ENCODE results near the gene CALB2. TPM values are rescaled to one million over a fixed set of nuclear protein-coding genes. Genes with fewer than 3 reads are reported as not detected.

The CALB2 gene
- total and polyA plus RNA-seq, 2 of the 8 experiments (the other 6 are each of a cell fraction or from before 2014, with no cell fraction given) = 1.9 to 2.6 TPM

DNA sequence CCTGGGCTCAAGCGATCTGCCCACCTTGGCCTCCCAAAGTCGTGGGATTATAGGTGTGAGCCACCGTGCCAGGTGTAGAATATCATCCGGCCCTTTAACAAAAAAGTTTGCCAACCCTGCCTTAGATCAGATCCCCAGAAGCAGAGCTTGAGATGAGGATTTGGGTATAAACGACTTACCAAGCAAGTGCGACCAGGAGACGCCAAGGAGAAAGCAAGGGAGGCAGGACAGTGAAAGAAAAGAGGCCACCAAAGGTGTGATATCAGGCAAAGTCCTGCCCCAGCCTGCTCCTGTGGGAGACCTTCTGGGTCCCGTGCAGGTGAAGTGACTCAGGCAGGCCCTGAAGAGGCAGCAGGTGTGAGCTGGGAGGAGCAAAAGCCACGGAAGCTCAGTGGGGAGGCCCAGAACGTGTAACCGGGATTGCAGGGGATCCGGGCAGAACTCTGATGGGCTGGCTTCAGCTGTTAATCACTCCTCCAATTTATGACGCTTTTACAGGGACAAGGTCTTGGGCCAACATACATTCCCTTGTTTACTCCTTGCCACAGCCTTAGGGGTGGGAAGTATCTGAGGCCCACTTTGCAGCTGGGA lies 14.1 kb upstream of the CALB2 start (continued):
- TF ChIP-seq, protein P1, sequence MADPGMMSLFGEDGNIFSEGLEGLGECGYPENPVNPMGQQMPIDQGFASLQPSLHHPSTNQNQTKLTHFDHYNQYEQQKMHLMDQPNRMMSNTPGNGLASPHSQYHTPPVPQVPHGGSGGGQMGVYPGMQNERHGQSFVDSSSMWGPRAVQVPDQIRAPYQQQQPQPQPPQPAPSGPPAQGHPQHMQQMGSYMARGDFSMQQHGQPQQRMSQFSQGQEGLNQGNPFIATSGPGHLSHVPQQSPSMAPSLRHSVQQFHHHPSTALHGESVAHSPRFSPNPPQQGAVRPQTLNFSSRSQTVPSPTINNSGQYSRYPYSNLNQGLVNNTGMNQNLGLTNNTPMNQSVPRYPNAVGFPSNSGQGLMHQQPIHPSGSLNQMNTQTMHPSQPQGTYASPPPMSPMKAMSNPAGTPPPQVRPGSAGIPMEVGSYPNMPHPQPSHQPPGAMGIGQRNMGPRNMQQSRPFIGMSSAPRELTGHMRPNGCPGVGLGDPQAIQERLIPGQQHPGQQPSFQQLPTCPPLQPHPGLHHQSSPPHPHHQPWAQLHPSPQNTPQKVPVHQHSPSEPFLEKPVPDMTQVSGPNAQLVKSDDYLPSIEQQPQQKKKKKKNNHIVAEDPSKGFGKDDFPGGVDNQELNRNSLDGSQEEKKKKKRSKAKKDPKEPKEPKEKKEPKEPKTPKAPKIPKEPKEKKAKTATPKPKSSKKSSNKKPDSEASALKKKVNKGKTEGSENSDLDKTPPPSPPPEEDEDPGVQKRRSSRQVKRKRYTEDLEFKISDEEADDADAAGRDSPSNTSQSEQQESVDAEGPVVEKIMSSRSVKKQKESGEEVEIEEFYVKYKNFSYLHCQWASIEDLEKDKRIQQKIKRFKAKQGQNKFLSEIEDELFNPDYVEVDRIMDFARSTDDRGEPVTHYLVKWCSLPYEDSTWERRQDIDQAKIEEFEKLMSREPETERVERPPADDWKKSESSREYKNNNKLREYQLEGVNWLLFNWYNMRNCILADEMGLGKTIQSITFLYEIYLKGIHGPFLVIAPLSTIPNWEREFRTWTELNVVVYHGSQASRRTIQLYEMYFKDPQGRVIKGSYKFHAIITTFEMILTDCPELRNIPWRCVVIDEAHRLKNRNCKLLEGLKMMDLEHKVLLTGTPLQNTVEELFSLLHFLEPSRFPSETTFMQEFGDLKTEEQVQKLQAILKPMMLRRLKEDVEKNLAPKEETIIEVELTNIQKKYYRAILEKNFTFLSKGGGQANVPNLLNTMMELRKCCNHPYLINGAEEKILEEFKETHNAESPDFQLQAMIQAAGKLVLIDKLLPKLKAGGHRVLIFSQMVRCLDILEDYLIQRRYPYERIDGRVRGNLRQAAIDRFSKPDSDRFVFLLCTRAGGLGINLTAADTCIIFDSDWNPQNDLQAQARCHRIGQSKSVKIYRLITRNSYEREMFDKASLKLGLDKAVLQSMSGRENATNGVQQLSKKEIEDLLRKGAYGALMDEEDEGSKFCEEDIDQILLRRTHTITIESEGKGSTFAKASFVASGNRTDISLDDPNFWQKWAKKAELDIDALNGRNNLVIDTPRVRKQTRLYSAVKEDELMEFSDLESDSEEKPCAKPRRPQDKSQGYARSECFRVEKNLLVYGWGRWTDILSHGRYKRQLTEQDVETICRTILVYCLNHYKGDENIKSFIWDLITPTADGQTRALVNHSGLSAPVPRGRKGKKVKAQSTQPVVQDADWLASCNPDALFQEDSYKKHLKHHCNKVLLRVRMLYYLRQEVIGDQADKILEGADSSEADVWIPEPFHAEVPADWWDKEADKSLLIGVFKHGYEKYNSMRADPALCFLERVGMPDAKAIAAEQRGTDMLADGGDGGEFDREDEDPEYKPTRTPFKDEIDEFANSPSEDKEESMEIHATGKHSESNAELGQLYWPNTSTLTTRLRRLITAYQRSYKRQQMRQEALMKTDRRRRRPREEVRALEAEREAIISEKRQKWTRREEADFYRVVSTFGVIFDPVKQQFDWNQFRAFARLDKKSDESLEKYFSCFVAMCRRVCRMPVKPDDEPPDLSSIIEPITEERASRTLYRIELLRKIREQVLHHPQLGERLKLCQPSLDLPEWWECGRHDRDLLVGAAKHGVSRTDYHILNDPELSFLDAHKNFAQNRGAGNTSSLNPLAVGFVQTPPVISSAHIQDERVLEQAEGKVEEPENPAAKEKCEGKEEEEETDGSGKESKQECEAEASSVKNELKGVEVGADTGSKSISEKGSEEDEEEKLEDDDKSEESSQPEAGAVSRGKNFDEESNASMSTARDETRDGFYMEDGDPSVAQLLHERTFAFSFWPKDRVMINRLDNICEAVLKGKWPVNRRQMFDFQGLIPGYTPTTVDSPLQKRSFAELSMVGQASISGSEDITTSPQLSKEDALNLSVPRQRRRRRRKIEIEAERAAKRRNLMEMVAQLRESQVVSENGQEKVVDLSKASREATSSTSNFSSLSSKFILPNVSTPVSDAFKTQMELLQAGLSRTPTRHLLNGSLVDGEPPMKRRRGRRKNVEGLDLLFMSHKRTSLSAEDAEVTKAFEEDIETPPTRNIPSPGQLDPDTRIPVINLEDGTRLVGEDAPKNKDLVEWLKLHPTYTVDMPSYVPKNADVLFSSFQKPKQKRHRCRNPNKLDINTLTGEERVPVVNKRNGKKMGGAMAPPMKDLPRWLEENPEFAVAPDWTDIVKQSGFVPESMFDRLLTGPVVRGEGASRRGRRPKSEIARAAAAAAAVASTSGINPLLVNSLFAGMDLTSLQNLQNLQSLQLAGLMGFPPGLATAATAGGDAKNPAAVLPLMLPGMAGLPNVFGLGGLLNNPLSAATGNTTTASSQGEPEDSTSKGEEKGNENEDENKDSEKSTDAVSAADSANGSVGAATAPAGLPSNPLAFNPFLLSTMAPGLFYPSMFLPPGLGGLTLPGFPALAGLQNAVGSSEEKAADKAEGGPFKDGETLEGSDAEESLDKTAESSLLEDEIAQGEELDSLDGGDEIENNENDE (IDR thresholded peaks at IDR 0.05; ENCODE audit: insufficient replicate concordance, low read length) = no peak
- TF ChIP-seq, protein P2, sequence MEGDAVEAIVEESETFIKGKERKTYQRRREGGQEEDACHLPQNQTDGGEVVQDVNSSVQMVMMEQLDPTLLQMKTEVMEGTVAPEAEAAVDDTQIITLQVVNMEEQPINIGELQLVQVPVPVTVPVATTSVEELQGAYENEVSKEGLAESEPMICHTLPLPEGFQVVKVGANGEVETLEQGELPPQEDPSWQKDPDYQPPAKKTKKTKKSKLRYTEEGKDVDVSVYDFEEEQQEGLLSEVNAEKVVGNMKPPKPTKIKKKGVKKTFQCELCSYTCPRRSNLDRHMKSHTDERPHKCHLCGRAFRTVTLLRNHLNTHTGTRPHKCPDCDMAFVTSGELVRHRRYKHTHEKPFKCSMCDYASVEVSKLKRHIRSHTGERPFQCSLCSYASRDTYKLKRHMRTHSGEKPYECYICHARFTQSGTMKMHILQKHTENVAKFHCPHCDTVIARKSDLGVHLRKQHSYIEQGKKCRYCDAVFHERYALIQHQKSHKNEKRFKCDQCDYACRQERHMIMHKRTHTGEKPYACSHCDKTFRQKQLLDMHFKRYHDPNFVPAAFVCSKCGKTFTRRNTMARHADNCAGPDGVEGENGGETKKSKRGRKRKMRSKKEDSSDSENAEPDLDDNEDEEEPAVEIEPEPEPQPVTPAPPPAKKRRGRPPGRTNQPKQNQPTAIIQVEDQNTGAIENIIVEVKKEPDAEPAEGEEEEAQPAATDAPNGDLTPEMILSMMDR (IDR thresholded peaks at IDR 0.05; ENCODE audit: control extremely low read depth in 1 of 3, insufficient read depth in 1 of 3, low read depth in 1 of 3, low read length in 3 of 3) = no peak
- TF ChIP-seq KDM4A (IDR thresholded peaks at IDR 0.05; ENCODE audit: low read depth, low read length, severe bottlenecking) = no peak

Data from H1 (cell line).